Mucosa of descending colon (tissue), 3 donors: ENCODE data around the gene RHEX. TPM values are rescaled to one million over a fixed set of nuclear protein-coding genes. Genes with fewer than 3 reads are reported as not detected.

Experiments
- ATAC-seq: fragments of 200-7000 bp; cut with Tn5 transposase; one replicate; pipeline ENCODE4 v1.9.1; 2020; ENCODE audit warnings: mild to moderate bottlenecking, moderate library complexity
- DNase-seq, 3 donors: peaks; one replicate each; pipeline ENCODE4 v3.0.0-alpha.2; 2020
- H3K36me3 ChIP-seq: fragments of 200-600 bp; one replicate; pipeline ENCODE4 v1.8.0; 2021; ENCODE audit warnings: low read depth, mild to moderate bottlenecking
- H3K4me1 ChIP-seq: fragments of 200-600 bp; one replicate; pipeline ENCODE4 v1.8.0; 2021; ENCODE audit warnings: low read depth, mild to moderate bottlenecking
- H3K4me3 ChIP-seq: fragments of 200-600 bp; one replicate; pipeline ENCODE4 v1.8.0; 2021; ENCODE audit warnings: mild to moderate bottlenecking
- H3K9me3 ChIP-seq: fragments of 200-600 bp; one replicate; pipeline ENCODE4 v1.8.0; 2021; ENCODE audit warnings: mild to moderate bottlenecking
- intact Hi-C, 2 donors: fragments of 100-400 bp; cut with DNase I in 1 of 2; cut with micrococcal nuclease in 1 of 2; formaldehyde crosslinking; loops; one replicate each; pipeline versions ENCODE4 v1.11.0 to v1.11.1; 2022; cut with DNase I, micrococcal nuclease
- total RNA-seq, 3 donors: library from RNA; stranded (reverse); fragmentation: NEBNext Ultra II Directional in 2 of 3; extraction: Animal tissue kit (Norgen Biotek cat#: 25700) in 2 of 3; gene quantifications; one replicate each; pipeline versions ENCODE4 v1.2.1 to v1.2.4, GENCODE V29; 2021 to 2023
- TF ChIP-seq, protein P1 (sequence below): fragments of 200-600 bp; IDR thresholded peaks from one replicate; pipeline ENCODE4 v1.8.0; 2022; ENCODE audit warnings: antibody characterized with exemption, mild to moderate bottlenecking
- donor health status: DM: no; HTN: no; CAD: no; lungs with moderate emphysema.
- donor health status: DM: no; HTN: no; CAD: no.
- donor health status: DM: no; HTN: yes; CAD: no.

The RHEX gene
- total RNA-seq, 3 donors from 2014 or later, result 0.38 to 4.8 (median 3.9) TPM

DNA sequence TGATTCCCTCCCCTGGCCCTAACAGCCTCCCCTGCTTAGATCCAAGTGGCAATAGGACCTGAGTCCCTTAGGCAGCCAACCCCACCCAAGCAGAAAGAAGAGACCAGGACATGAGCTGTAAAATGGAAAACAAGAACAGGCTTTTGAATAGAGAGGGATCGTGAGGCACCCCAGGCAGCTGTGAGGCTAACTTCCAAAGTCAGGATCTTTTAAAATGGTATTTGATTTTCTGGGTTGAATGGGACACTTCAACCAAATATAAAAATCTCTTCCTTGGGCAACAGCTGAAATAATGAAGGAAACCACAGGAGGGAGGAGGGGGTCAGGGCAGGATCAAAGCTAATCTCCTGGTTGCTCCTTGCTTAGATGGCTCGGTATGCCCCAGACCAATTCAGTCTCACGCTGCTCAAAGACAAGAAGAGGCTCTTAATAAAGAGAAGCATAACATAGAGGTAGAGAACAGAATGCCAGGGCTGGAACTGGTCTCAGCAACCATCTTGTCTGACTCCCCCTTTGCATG lies 92.9 kb downstream of the RHEX start:
- no peaks in the 10 kb centered on the region for H3K36me3 ChIP-seq
- no peaks in the 10 kb centered on the region for H3K9me3 ChIP-seq
- TF ChIP-seq, protein P1, sequence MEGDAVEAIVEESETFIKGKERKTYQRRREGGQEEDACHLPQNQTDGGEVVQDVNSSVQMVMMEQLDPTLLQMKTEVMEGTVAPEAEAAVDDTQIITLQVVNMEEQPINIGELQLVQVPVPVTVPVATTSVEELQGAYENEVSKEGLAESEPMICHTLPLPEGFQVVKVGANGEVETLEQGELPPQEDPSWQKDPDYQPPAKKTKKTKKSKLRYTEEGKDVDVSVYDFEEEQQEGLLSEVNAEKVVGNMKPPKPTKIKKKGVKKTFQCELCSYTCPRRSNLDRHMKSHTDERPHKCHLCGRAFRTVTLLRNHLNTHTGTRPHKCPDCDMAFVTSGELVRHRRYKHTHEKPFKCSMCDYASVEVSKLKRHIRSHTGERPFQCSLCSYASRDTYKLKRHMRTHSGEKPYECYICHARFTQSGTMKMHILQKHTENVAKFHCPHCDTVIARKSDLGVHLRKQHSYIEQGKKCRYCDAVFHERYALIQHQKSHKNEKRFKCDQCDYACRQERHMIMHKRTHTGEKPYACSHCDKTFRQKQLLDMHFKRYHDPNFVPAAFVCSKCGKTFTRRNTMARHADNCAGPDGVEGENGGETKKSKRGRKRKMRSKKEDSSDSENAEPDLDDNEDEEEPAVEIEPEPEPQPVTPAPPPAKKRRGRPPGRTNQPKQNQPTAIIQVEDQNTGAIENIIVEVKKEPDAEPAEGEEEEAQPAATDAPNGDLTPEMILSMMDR, result no peak
- ATAC-seq (no peak), DNase-seq (no peak)
- intact Hi-C loops, result no loop called here
- no peak overlapping the region for H3K4me3 ChIP-seq
- no peaks in the 10 kb centered on the region for H3K4me1 ChIP-seq

Other genes starting within 250 kb of the RHEX start
- 10 to 100 TPM in 1 of 3 donors, 1 to 10 TPM in 2; 2.1 to 25.0 (median 4.9) TPM for gene SLC41A1, start 240.0 kb upstream of the RHEX start, total RNA-seq
- gene PM20D1, start 203.0 kb upstream of the RHEX start, total RNA-seq, result under 1 TPM in 1 of 3 donors, not detected in 2; 0.19 TPM
- not detected for gene SLC26A9, start 109.7 kb upstream of the RHEX start, total RNA-seq
- 1 to 10 TPM in 1 of 3 donors, under 1 TPM in 2; 0.69 to 1.3 (median 0.76) TPM for gene RAB7B, start 49.8 kb upstream of the RHEX start, total RNA-seq
- 10 to 100 TPM in 2 of 3 donors, 1 to 10 TPM in 1; 6.5 to 26.1 (median 17.7) TPM for gene CTSE, start 29.3 kb upstream of the RHEX start, total RNA-seq
- 1 to 10 TPM in 1 of 3 donors, under 1 TPM in 2; 0.72 to 1.9 (median 0.89) TPM for gene AVPR1B, start 64.2 kb downstream of the RHEX start, total RNA-seq
- gene FAM72A, start 149.7 kb downstream of the RHEX start, total RNA-seq, result 1 to 10 TPM in 2 of 3 donors, under 1 TPM in 1; 0.84 to 3.1 (median 2.5) TPM
- gene SRGAP2, start 150.4 kb downstream of the RHEX start, total RNA-seq, result 10 to 100 TPM; 14.7 to 39.8 (median 16.8) TPM